Activated CD8-positive, alpha-beta memory T cell treated with anti-CD3 and anti-CD28 coated beads for 24 hours (primary cell): Measurements from ENCODE around the gene FBXO15.

Experiments
- DNase-seq: peaks from one replicate; pipeline ENCODE4 v3.0.0-alpha.2; 2020

FBXO15 gene

GRCh38 chr18:74147779-74148542, at the start of gene FBXO15, which contains the start of gene TIMM21:
FBXO15 (minus strand) TSS chr18:74147834; CDS start chr18:74147785, 49 bp downstream.
TIMM21 (plus strand) TSS chr18:74148523; CDS start chr18:74148809, 286 bp downstream.
- DNase-seq: peak; percentile 97

GRCh38 chr18:74196220-74197119, 48.8 kb upstream of the FBXO15 start:
- DNase-seq: peak; percentile 67

GRCh38 chr18:74194691-74195090, 47.1 kb upstream of the FBXO15 start:
- peak; percentile 47 for DNase-seq

- DNase-seq: no peak
Observed at GRCh38 chr18:74191577-74191976, 43.9 kb upstream of the FBXO15 start.

GRCh38 chr18:74190086-74190485, 42.5 kb upstream of the FBXO15 start:
- DNase-seq: no peak

GRCh38 chr18:74186661-74187060, 39.0 kb upstream of the FBXO15 start:
- no peak for DNase-seq

- no peak for DNase-seq
Observed at GRCh38 chr18:74185860-74186259, 38.2 kb upstream of the FBXO15 start.

GRCh38 chr18:74184875-74185274, 37.2 kb upstream of the FBXO15 start:
- no peak for DNase-seq

- DNase-seq: no peak
Observed at GRCh38 chr18:74183130-74183529, 35.5 kb upstream of the FBXO15 start.

- DNase-seq: no peak
Observed at GRCh38 chr18:74182335-74182734, 34.7 kb upstream of the FBXO15 start.

- DNase-seq: no peak
Observed at GRCh38 chr18:74179623-74180199, 32.1 kb upstream of the FBXO15 start.

GRCh38 chr18:74178884-74179283, 31.2 kb upstream of the FBXO15 start:
- DNase-seq: no peak

- DNase-seq: no peak
Observed at GRCh38 chr18:74175658-74176057, 28.0 kb upstream of the FBXO15 start.

GRCh38 chr18:74173434-74173750, 25.8 kb upstream of the FBXO15 start:
- no peak for DNase-seq

GRCh38 chr18:74172697-74173433, 25.2 kb upstream of the FBXO15 start:
- no peak for DNase-seq

GRCh38 chr18:74171910-74172606, 24.4 kb upstream of the FBXO15 start:
- DNase-seq: no peak

- DNase-seq: no peak
Observed at GRCh38 chr18:74166386-74166785, 18.8 kb upstream of the FBXO15 start.

GRCh38 chr18:74163019-74163660, 15.5 kb upstream of the FBXO15 start:
- no peak for DNase-seq

GRCh38 chr18:74155276-74155675, 7.6 kb upstream of the FBXO15 start:
- no peak for DNase-seq

GRCh38 chr18:74154716-74155115, 7.1 kb upstream of the FBXO15 start:
- DNase-seq: no peak

GRCh38 chr18:74153793-74154192, 6.2 kb upstream of the FBXO15 start:
- DNase-seq: no peak

- no peak for DNase-seq
Observed at GRCh38 chr18:74153377-74153776, 5.7 kb upstream of the FBXO15 start.
